ENCODE measurements around the gene COMP. TPM values are rescaled to one million over a fixed set of nuclear protein-coding genes. Genes with fewer than 3 reads are reported as not detected.

The COMP gene
- total RNA-seq, 3 donors from 2014 or later (not counting 1 experiment from before 2014, with no cell fraction given): not detected

- Mint-ChIP-seq H3K4me3 (no peak overlapping the region), H3K27me3 (ENCODE audit: low read depth in 2 of 2) (peaks cover 11 to 14% of the 10 kb centered on the region in 2 donors), H3K27ac (no peak overlapping the region), H3K36me3 (no peaks in the 10 kb centered on the region), H3K4me1 (no peaks in the 10 kb centered on the region), H3K9me3 (no peaks in the 10 kb centered on the region)
- Histone ChIP-seq H3K36me3 (ENCODE audit: control insufficient read depth, insufficient read depth, low read length) (no peaks in the 10 kb centered on the region), H3K4me1 (ENCODE audit: control insufficient read depth, insufficient read depth, low read length) (no peaks in the 10 kb centered on the region), H3K27me3 (ENCODE audit: control insufficient read depth, insufficient read depth, low read length) (peaks cover 16% of the 10 kb centered on the region), H3K9me3 (ENCODE audit: control insufficient read depth, insufficient read depth, low read length) (no peaks in the 10 kb centered on the region), H3K27ac (ENCODE audit: low read length) (no peak overlapping the region), H3K4me3 (ENCODE audit: low read length) (no peak overlapping the region)
- TF ChIP-seq CTCF (IDR thresholded peaks at IDR 0.05): no peak
- 59% methylated on average over 22 of the region's 22 CpGs for WGBS (ENCODE audit: insufficient coverage)
- DNase-seq (no peak), ATAC-seq (peak in 1 of 3 donors; percentile 17)
- intact Hi-C loops (cut with micrococcal nuclease): no loop called here
Measured at GRCh38 chr19:18798384-18799352, 7.6 kb upstream of the COMP start.

GRCh38 chr19:18796239-18796638 is 5.1 kb upstream of the COMP start:
- Mint-ChIP-seq H3K9me3 (no peaks in the 10 kb centered on the region), H3K36me3 (no peaks in the 10 kb centered on the region), H3K4me3 (no peak overlapping the region), H3K27ac (no peak overlapping the region), H3K4me1 (no peaks in the 10 kb centered on the region), H3K27me3 (ENCODE audit: low read depth in 2 of 2) (peaks cover 27 to 28% of the 10 kb centered on the region in 2 donors)
- ATAC-seq: no peak
- no peak overlapping the region for H3K27ac ChIP-seq (ENCODE audit: low read length)
- H3K4me1 ChIP-seq (ENCODE audit: control insufficient read depth, insufficient read depth, low read length): no peaks in the 10 kb centered on the region
- no peaks in the 10 kb centered on the region for H3K36me3 ChIP-seq (ENCODE audit: control insufficient read depth, insufficient read depth, low read length)
- 83% methylated on average over 1 of the region's 2 CpGs for WGBS (ENCODE audit: insufficient coverage)
- no peak for TF ChIP-seq CTCF (IDR thresholded peaks at IDR 0.05)
- no peak for DNase-seq
- no peak overlapping the region for H3K4me3 ChIP-seq (ENCODE audit: low read length)
- H3K27me3 ChIP-seq (ENCODE audit: control insufficient read depth, insufficient read depth, low read length): peaks cover 24% of the 10 kb centered on the region
- intact Hi-C loops (cut with micrococcal nuclease): no loop called here
- H3K9me3 ChIP-seq (ENCODE audit: control insufficient read depth, insufficient read depth, low read length): no peaks in the 10 kb centered on the region

- Histone ChIP-seq H3K4me1 (ENCODE audit: control insufficient read depth, insufficient read depth, low read length) (peaks cover 4% of the 10 kb centered on the region), H3K36me3 (ENCODE audit: control insufficient read depth, insufficient read depth, low read length) (no peaks in the 10 kb centered on the region), H3K4me3 (ENCODE audit: low read length) (no peak overlapping the region), H3K27me3 (ENCODE audit: control insufficient read depth, insufficient read depth, low read length) (peaks cover 30% of the 10 kb centered on the region), H3K27ac (ENCODE audit: low read length) (no peak overlapping the region), H3K9me3 (ENCODE audit: control insufficient read depth, insufficient read depth, low read length) (no peaks in the 10 kb centered on the region)
- WGBS (ENCODE audit: insufficient coverage): 15% methylated on average over 21 of the region's 21 CpGs
- no peak for TF ChIP-seq CTCF (IDR thresholded peaks at IDR 0.05)
- H3K27ac Mint-ChIP-seq: no peak overlapping the region
- ATAC-seq (no peak), DNase-seq (no peak)
- peaks cover under 1 to 4% of the 10 kb centered on the region in 2 donors for H3K4me1 Mint-ChIP-seq
- no peaks in the 10 kb centered on the region for H3K36me3 Mint-ChIP-seq
- intact Hi-C loops (cut with micrococcal nuclease): no loop called here
- no peaks in the 10 kb centered on the region for H3K9me3 Mint-ChIP-seq
- peaks cover 30 to 32% of the 10 kb centered on the region in 2 donors for H3K27me3 Mint-ChIP-seq (ENCODE audit: low read depth in 2 of 2)
- no peak overlapping the region for H3K4me3 Mint-ChIP-seq
Measured at GRCh38 chr19:18795540-18795939, 4.4 kb upstream of the COMP start.

Measured in natural killer cell (primary cell).